GM12878 (cell line): ENCODE data around the gene ANXA4. TPM values are rescaled to one million over a fixed set of nuclear protein-coding genes. Genes with fewer than 3 reads are reported as not detected.

Experiments
- ATAC-seq: fragments of 200-7000 bp; cut with Tn5 transposase; 3 replicates; pipeline ENCODE4 v1.9.1; 2020; ENCODE audit warnings: mild to moderate bottlenecking, moderate library complexity
- BruUV-seq: library from RNA; stranded (reverse); fragments of 400-500 nt; replicated peaks from 2 replicates; lab custom pipeline; 2021; lab: Mats Ljungman, UMichigan
- CTCF ChIA-PET: fragments of 300-600 bp; sonication (Branson Sonifier 250); formaldehyde crosslinking; extraction: SDS; loops from one replicate; lab custom pipeline; 2021; ENCODE audit warnings: inconsistent platforms; lab: Yijun Ruan, JAX
- POLR2A ChIA-PET: fragments of 350-600 bp; formaldehyde crosslinking; extraction: SDS; loops from one replicate; lab custom pipeline; 2021; ENCODE audit warnings: inconsistent platforms; lab: Charles Lee
- RAD21 ChIA-PET: fragments of 300-600 bp; sonication (Branson Sonifier 250); formaldehyde crosslinking; loops from one replicate; lab custom pipeline; 2023; ENCODE audit warnings: antibody characterized with exemption; ENCODE audit not compliant: unreplicated experiment; lab: Charles Lee
- SMC1A ChIA-PET: fragments of 300-600 bp; sonication (Branson Sonifier 250); formaldehyde crosslinking; loops from one replicate; lab custom pipeline; 2023; ENCODE audit not compliant: unreplicated experiment, uncharacterized antibody; lab: Charles Lee
- DNase-seq: peaks from one replicate; pipeline ENCODE4 v3.0.0-alpha.2; 2011; ENCODE audit warnings: low read depth, low spot score
- FAIRE-seq: peaks from 3 replicates; lab custom pipeline; 2011; peaks lifted over from hg19 to GRCh38; lab: Jason Lieb, UNC
- H2AFZ ChIP-seq: 2 replicates; pipeline ENCODE4 v1.6.0; 2011; ENCODE audit warnings: low read depth, low read length, control low read depth; ENCODE audit not compliant: control insufficient read depth
- H3K27ac ChIP-seq: 2 replicates; pipeline ENCODE4 v1.5.1; 2011; ENCODE audit warnings: control low read depth; ENCODE audit not compliant: control insufficient read depth, insufficient read depth
- H3K27me3 ChIP-seq, 2 experiments: replicated peaks in 1 of 2; 2 replicates each; pipeline versions ENCODE4 v1.6.0 to v1.6.1; 2011; ENCODE audit warnings: low read length in 1 of 2; ENCODE audit not compliant: control insufficient read depth in 2 of 2, insufficient read depth in 2 of 2
- H3K36me3 ChIP-seq, 2 experiments: 2 replicates each; pipeline ENCODE4 v1.5.1; 2011; ENCODE audit warnings: low read length in 1 of 2; ENCODE audit not compliant: control insufficient read depth in 2 of 2, insufficient read depth in 2 of 2
- H3K4me1 ChIP-seq: 2 replicates; pipeline ENCODE4 v1.6.1; 2011; ENCODE audit warnings: mild to moderate bottlenecking, low read length, moderate library complexity, mixed read lengths; ENCODE audit not compliant: control insufficient read depth, insufficient read depth
- H3K4me2 ChIP-seq: 2 replicates; pipeline ENCODE4 v1.6.0; 2011; ENCODE audit warnings: control low read depth; ENCODE audit not compliant: control insufficient read depth, insufficient read depth
- H3K4me3 ChIP-seq: fragments of 200-600 bp; sonication (generic); 2 replicates; pipeline ENCODE4 v1.5.1; 2016
- H3K79me2 ChIP-seq: 2 replicates; pipeline ENCODE4 v1.6.0; 2011; ENCODE audit warnings: low read length; ENCODE audit not compliant: control insufficient read depth, insufficient read depth
- H3K9ac ChIP-seq: 2 replicates; pipeline ENCODE4 v1.8.0; 2011; ENCODE audit warnings: low read length, control low read depth, mixed read lengths; ENCODE audit not compliant: control insufficient read depth, insufficient read depth
- H3K9me3 ChIP-seq: replicated peaks from 3 replicates; pipeline ENCODE4 v1.5.1; 2011; ENCODE audit warnings: mild to moderate bottlenecking, low read length; ENCODE audit not compliant: control insufficient read depth, insufficient read depth
- H4K20me1 ChIP-seq: 2 replicates; pipeline ENCODE4 v1.6.0; 2011; ENCODE audit not compliant: control insufficient read depth, insufficient read depth
- BCL11A ChIP-seq: IDR thresholded peaks from 2 replicates; pipeline ENCODE4 v1.6.1; 2011; ENCODE audit warnings: low read depth, low read length
- CBX5 ChIP-seq: sonication (generic); IDR thresholded peaks from 2 replicates; pipeline ENCODE4 v1.6.1; 2016; ENCODE audit warnings: low read depth, moderate library complexity, mild to moderate bottlenecking, inconsistent platforms
- CTCF ChIP-seq, 3 experiments: IDR thresholded peaks in 2 of 3; conservative IDR thresholded peaks in 1 of 3; 2 replicates each; pipeline ENCODE4 v1.5.1; 2011; ENCODE audit warnings: low read depth in 3 of 3, low read length in 3 of 3, mild to moderate bottlenecking in 3 of 3, control low read depth in 2 of 3, moderate library complexity in 2 of 3, inconsistent platforms in 1 of 3, mixed read lengths in 1 of 3; ENCODE audit not compliant: control insufficient read depth in 2 of 3, insufficient read depth in 1 of 3; ENCODE audit errors: extremely low read depth in 1 of 3
- E2F8 ChIP-seq: fragments of 450-650 bp; IDR thresholded peaks from 2 replicates; pipeline ENCODE4 v1.6.1; 2018; ENCODE audit warnings: mild to moderate bottlenecking, low read depth, moderate library complexity; ENCODE audit not compliant: partially characterized antibody
- ELK1 ChIP-seq: IDR thresholded peaks from 2 replicates; pipeline ENCODE4 v1.6.1; 2012; ENCODE audit warnings: low read depth, low read length, improper control_type of control experiment
- EZH2 ChIP-seq: IDR thresholded peaks from 2 replicates; pipeline ENCODE4 v1.6.1; 2012; ENCODE audit warnings: low read depth, mild to moderate bottlenecking, control low read depth, inconsistent platforms, low read length, borderline replicate concordance; ENCODE audit not compliant: control insufficient read depth
- IRF3 ChIP-seq: fragments of 450-650 bp; IDR thresholded peaks from 2 replicates; pipeline ENCODE4 v1.6.1; 2014; ENCODE audit warnings: mild to moderate bottlenecking
- MXI1 ChIP-seq: fragments of 150-350 bp; IDR thresholded peaks from 2 replicates; pipeline ENCODE4 v1.6.1; 2011; ENCODE audit warnings: low read depth, mild to moderate bottlenecking, inconsistent platforms, low read length, improper control_type of control experiment
- NFYB ChIP-seq: IDR thresholded peaks from 2 replicates; pipeline ENCODE4 v1.6.1; 2011; ENCODE audit warnings: low read depth, mild to moderate bottlenecking, low read length, improper control_type of control experiment, moderate library complexity; ENCODE audit not compliant: insufficient read depth
- PBX3 ChIP-seq: IDR thresholded peaks from 2 replicates; pipeline ENCODE4 v1.6.1; 2011; ENCODE audit warnings: mild to moderate bottlenecking, low read depth, low read length, moderate library complexity; ENCODE audit not compliant: insufficient replicate concordance
- RB1 ChIP-seq: fragments of 450-650 bp; formaldehyde crosslinking; IDR thresholded peaks from 2 replicates; pipeline ENCODE4 v1.6.1; 2017; ENCODE audit warnings: mild to moderate bottlenecking, borderline replicate concordance
- ZBTB33 ChIP-seq: fragments of 450-650 bp; IDR thresholded peaks from 2 replicates; pipeline ENCODE4 v1.6.1; 2017; ENCODE audit warnings: mild to moderate bottlenecking
- WGBS: methylation state at CpG from one replicate; pipeline ENCODE4 v1.1.6; 2016; ENCODE audit warnings: low lambda C conversion rate; ENCODE audit not compliant: insufficient replicate concordance, insufficient coverage; ENCODE audit errors: missing lambda C conversion rate; 5-methylcytosine and 5-hydroxymethylcytosine counted together
- in situ Hi-C: fragments of 300-500 bp; cut with MboI; formaldehyde crosslinking; loops from 9 replicates; pipeline ENCODE4 v1.14.3; 2018; ENCODE audit warnings: mixed read lengths
- intact Hi-C: fragments of 100-400 bp; cut with micrococcal nuclease; formaldehyde crosslinking; loops from one replicate; pipeline ENCODE4 v1.14.2; 2022; ENCODE audit not compliant: unreplicated experiment
- polyA plus RNA-seq, 11 experiments: library from polyadenylated mRNA; depleted of rRNA in 4 of 11; unstranded in 6 of 11; stranded (reverse) in 5 of 11; fragments of >200 nt; fragmentation: Nextera tagmentation in 4 of 11; fragmentation: Illumina TruSeq in 1 of 11; extraction: Ambion mirVana in 4 of 11; extraction: Trizol in 1 of 11; gene quantifications; 1 replicate in 1 of 11; 2 replicates in 10 of 11; pipeline versions ENCODE4 v1.2.1 to v1.2.3, GENCODE V29; 2011 to 2016; ENCODE audit warnings: inconsistent platforms in 2 of 11, missing spikeins in 2 of 11, low read depth in 1 of 11
- total RNA-seq, 4 experiments: library from RNA; depleted of rRNA in 3 of 4; stranded (reverse); fragments of >200 nt in 3 of 4; fragmentation: Illumina TruSeq in 1 of 4; extraction: Trizol in 1 of 4; gene quantifications; 2 replicates each; pipeline versions ENCODE4 v1.2.1 to v1.2.3, GENCODE V29; 2013 to 2021

The ANXA4 gene
- total and polyA plus RNA-seq, 10 of the 15 experiments (the other 5 are each of a cell fraction or from before 2014, with no cell fraction given): 16.3 to 97.2 (median 71.0) TPM

GRCh38 chr2:69770747-69771146 lies 28.8 kb downstream of the ANXA4 start:
- RAD21 ChIA-PET: interaction anchor here (0.6 to 2.9 kb wide), 4 partner anchors 20 to 431 kb away, joined by 3 to 12 read pairs (median 6); no protein-coding TSS in a partner anchor
- intact Hi-C loops: no loop called here
- FAIRE-seq: no peak
- TF ChIP-seq ELK1 (no peak), EZH2 (no peak), ZBTB33 (no peak), CBX5 (no peak), RB1 (no peak), E2F8 (no peak), BCL11A (no peak), PBX3 (no peak), MXI1 (no peak), CTCF (IDR thresholded peaks at IDR 0.05 in 2 of 3, conservative IDR thresholded peaks at IDR 0.05 in 1 of 3; ENCODE audit: control insufficient read depth in 2 of 3, extremely low read depth in 1 of 3, insufficient read depth in 1 of 3, low read depth in 3 of 3, low read length in 3 of 3) (no peak), IRF3 (no peak), NFYB (no peak)

More at GRCh38 chr2:69770747-69771146, 28.8 kb downstream of the ANXA4 start:
- H3K4me1 ChIP-seq: peaks cover 59% of the 10 kb centered on the region
- H3K27me3 ChIP-seq: no peaks in the 10 kb centered on the region
- no peak overlapping the region for H3K9ac ChIP-seq
- in situ Hi-C loops: no loop called here
- no peak for ATAC-seq
- ChIA-PET CTCF (interaction anchor here (1.4 to 1.6 kb wide), 2 partner anchors 31 to 46 kb away, joined by 3 to 6 read pairs; no protein-coding TSS in a partner anchor), POLR2A (interaction anchor here (0.6 to 1.9 kb wide), 4 partner anchors 17 to 32 kb away, joined by 3 to 8 read pairs (median 7); no protein-coding TSS in a partner anchor), SMC1A (interaction anchor here (1.0 to 7.2 kb wide), 6 partner anchors 9 to 46 kb away, joined by 3 to 61 read pairs (median 6); no protein-coding TSS in a partner anchor)
- H2AFZ ChIP-seq: no peak overlapping the region
- no peaks in the 10 kb centered on the region for H3K9me3 ChIP-seq
- H3K4me2 ChIP-seq: no peak overlapping the region
- no peaks in the 10 kb centered on the region for H3K36me3 ChIP-seq
- 94% methylated on average over 10 of the region's 10 CpGs for WGBS
- H4K20me1 ChIP-seq: no peaks in the 10 kb centered on the region
- no peak overlapping the region for H3K4me3 ChIP-seq
- H3K27ac ChIP-seq: no peak overlapping the region
- DNase-seq: no peak
- no TSS peak for BruUV-seq
- peaks cover 6% of the 10 kb centered on the region for H3K79me2 ChIP-seq
